Amygdala (tissue), 56 donors: Measurements from ENCODE around the gene SYT2.
"Not testable (repeated sequence)": the region's sequence is repeated elsewhere in the genome, so short reads cannot be mapped to it uniquely, and the experiment has no call there.

Experiments
- DNase-seq, 56 donors: peaks; one replicate each; lab custom pipeline; 2025; lab: John Stamatoyannopoulos, UW

Gene SYT2

DNA sequence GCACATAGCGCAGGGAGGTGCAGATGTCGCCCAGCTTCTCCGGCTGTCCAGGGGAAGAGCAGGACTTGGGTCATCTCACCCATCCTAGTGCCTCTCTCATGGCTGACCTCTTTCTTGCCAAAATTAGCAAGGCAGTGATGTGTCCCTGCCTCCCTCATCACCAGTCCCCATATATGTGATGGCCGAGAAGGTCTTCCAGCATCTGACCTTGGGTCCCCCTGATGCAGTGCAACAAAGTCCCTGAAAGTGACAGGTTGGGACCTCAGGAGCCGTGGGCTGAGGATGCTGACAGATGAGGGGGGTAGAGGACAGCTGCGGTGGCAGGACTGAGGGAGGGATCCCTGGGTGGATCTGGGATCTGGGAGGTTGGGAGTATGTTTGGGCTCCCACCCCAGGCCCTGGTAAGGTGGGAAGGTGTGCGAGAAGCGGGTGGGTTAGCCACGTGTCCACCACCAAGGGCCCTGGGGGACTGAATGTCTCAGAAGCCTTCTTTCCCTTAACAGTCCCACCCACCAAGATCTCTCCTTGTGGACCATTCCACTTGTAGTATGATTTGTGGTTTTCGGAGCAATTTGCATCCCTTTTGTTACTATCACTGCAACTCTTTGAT, 109.7 kb downstream of the SYT2 start:
- DNase-seq: no peak

DNA sequence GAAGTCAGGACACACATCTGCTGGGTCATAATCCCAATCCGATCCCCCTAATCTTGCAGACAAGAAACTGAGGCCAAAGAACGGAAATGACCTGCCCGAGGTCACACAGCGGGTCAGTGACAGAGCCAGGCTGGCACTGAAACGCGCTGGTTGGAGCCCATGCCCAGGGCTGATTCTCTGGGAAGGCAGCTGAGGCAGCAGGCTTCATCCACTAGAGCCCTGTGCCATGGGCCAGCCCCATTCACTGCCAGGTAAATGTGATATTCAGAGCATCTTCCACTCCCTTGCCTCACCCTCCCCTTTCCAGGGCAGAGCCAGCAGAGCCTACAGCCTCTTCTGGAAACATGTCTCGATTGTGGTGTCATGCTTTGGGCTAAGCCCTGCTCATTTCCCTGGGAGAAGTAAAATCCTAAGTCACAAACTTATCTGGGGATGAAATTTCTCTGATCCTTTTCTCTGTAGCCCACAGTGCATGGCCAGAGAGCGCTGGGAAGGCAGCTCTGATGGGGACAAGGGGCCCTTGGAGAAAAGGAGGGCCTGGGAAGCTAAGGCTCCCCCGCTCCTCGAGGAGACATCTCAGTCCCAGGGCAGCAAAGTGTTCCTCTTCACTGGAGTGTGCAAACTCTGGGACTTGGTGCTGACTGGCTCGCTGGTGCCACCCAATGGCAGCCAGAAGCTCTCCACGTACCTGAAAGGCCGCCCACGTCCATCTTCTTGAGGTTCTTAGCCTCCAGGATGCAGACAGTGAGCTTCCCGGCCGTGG, 110.4 kb downstream of the SYT2 start:
- DNase-seq: peak in 20 of 56 donors; percentile 10 to 46 (median 22)

DNA sequence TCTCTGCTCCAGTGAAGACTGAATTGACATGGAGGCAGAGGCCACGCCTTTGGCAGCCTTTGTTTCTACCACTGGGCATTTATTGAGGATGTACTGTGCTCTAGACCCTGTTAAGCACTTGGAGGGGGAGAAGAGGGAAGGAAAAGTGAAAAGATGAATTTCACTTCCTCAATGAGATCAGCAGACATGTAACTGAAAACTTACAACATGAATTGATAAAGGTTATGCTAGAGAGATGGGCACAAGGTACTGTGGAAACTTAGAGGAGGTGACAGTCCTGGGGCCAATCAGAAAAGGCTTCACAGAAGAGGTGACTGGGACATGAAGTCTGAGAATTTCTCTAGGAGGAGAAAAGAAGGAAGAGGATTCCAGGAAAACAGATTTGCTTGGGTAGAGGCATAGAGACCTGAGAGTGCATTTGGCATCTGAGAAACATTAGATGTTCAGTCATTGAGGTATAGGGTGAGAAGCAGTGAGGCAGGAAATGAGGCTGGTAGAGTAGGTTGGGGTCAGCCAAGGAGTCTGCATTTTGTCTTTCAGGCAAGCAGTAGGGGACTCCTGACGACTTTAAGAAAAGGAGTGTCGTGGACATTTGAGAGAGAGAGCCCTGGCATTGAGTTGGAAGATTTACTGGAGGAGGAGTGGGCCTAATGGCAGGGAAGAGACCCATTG, 113.0 kb downstream of the SYT2 start:
- no peak for DNase-seq

DNA sequence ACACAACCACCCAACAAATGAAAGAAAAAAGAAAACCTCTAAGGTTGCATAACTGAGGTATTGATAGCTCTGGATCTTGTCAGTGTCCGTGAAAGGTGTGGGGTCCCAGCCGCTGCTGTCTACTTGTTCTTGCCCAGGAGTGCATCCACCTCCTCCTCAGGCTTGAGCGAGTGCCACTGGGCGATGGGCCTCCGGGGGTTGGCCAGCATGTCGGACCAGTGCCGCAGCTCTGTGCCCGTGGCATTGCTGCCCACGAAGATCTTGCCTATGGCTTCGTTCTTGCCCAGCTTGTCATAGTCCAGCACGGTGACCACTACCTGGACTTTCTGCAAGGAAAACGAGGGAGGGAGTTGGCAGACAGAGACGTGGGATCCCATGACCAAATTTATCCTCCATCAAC, 113.6 kb downstream of the SYT2 start:
- DNase-seq: no peak

DNA sequence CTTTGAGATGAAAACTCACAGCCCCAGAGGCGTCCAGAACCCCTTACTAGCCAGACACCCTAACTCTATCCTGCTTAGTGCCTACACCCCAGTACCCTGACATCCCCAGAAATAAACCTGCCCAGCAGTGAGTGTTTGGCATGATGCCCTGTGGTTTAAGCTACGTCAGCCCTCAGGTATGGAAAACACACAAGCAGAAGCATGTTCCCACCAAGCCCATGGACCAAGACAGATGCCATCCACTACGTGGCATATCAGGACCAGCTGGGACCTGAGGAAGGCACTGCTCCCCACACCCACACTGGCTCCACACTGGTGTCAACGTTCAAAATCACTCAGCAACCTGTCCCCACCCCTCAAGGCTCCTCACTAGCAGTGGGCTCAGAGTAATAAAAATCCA, 116.4 kb downstream of the SYT2 start:
- no peak for DNase-seq

DNA sequence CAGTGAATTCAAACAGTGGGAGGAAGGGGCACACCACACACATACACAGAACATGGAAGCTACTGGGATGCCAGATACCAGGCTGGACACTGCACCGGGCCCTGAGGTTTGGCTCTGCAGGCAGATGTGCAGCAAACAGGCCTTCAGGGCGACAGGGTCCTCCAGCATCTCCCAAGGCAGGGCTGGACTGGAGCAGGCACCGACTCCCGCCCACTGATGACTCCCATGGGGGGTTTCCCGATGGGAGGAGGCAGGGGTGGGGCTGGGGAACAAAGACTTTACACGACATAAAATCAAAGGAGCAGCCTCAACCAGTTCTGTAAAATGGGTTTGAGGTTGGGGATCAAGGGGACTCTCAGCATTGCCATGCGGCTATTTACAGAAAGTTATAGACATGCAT, 118.1 kb downstream of the SYT2 start:
- no peak for DNase-seq

DNA sequence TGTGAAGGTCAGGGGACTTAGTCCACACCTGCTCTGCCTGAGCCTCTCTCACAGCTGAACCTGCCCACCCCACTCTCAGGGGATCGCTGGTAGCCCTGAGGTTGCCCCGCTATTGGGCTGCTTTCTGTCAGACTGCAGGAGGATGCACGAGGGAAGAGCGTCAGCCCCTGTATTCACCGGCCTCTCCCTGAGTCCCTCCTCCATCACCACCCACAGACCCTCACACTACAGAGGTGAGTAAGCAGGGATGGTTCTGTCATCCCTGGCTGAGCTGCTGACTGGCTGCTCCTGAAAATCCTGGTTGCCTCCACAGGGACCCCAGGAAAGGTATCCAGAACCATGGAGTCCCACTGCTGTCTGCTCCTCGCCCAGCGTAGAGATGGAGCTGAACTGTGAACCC, 118.7 kb downstream of the SYT2 start:
- DNase-seq: no peak

DNA sequence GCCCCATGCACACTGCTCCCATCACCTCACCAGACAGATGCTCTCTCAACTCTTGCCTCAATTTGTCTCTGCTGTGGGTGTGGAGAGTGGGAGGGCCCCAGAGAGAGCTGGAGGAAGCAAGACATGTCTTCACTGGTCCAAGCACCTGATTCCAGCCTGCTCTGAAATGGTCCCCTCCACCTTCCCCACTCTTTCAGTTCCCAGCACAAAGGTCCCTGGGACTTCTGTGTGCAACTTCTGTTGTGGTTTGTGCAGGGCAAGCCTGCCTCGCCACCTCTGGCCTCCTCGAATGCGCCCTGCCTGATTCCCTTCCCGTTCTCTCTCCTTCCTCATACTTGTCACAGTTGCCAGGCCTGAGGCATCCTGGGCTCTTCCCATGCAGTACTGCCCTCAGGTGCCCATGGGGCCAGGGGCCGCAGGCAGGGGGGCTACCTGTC, 119.3 kb downstream of the SYT2 start:
- no peak for DNase-seq

DNA sequence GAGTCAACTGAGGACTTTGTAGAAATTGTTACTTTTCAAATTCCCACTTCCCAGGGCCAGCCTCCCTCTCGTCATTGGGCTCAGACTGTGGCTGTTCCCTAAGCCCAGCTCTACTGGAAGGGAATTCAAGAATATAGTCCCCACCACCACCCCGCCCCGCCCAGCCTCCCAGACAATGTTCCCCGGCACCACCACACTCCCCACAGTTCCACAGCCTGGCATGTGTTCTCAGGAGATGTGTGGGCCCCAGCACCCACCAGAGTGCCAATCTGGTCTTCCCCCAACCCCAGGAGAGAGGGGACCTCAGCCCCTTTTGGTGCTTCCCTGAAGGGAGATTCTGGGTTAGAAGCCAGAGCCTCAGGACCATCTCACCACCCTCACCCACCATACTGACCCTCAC, 120.1 kb downstream of the SYT2 start:
- no peak for DNase-seq

DNA sequence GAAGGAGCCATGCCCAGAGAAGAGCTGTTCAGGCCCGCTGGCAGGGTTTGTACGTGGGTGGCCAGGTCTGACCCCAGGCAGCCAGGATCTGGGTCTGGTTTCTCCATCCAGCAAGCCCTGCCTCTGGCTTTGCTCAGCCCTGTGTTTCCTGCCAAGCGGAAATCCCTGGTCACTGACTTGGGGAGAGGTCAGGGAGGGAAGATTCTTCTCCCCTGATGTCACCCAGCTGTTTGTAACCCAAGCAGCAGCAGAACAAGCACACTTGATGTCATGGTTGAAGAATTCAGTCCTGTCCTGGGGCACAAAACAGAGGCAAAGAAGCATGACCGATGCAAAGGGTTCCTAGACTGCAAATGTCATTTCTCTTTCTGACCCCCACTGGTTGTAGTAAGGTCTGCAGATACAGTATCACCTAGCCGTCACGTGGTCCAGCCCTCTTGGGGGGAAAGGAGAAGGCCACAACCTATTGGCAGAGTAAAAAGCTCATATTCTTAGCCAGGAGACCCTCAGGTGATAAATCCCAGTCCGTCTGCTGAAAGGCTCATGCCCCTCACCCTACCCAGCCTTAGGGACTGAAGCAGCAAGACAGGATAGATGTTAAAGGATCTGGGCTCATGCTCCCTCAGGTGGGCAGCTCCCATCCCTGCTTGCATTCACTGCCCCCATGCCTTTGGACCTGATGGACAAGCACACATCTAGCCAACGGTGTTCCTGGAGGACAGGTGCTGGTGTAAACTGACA, 120.9 kb downstream of the SYT2 start:
- no peak for DNase-seq

DNA sequence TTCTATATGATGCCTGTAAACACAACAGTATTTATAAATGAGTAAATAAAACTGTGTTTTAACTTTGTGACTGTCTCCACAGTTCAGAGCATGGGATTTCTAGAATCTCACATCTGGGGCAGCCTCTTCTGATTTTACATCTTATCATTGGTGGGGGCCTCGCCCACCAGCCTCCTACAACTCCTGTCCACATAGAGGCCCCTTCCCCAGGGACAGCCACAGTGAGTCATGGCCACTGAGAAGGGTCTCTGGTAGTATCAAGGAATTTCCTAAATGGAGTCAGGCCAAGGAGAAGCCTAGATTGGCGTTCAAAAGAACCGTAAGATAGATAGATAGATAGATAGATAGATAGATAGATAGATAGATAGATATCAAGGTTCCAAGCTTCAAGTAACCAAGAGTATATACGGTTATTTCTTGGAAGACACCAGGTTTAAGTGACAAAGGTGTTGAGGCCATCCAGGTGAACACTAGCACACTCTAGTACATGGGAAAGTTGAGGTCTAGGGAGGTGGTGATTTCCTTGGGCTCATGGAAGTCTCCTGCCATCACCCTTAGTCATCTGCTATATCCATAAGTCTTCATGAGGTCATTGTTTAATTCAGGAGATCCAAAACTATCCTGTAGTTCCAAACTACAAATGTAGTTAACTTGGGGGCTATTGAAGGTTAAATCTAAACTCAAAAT, 121.6 kb downstream of the SYT2 start:
- no peak for DNase-seq

DNA sequence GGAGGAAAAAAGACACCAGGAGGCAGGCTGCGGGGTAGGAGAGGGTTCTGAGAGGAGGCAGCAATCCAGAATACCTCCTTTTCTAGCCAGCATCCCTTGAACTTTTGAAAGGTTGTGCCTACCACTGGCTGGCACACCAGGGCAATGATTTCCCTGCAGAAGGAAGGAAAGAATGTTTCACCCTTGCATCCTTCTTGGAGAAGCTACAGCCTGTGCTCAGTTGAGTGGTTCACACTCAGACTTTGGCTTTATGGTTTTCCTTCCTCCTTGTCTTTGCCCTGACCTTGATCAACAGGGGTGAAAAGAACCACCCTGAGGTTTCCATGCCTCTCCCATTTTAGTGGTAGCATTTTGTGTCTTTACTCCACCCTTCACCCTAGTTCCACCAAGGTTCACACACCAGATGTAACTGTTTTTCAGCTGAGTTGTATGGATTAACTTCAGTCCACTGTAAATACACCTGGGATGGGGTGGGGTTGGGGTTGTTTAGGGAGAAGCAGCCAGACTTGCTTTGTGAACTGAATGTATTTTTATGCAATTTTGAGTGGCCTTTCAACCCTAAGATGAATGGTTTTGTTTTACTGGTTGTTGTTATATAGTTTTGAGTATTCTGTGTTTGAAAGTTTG, 122.3 kb downstream of the SYT2 start:
- no peak for DNase-seq

DNA sequence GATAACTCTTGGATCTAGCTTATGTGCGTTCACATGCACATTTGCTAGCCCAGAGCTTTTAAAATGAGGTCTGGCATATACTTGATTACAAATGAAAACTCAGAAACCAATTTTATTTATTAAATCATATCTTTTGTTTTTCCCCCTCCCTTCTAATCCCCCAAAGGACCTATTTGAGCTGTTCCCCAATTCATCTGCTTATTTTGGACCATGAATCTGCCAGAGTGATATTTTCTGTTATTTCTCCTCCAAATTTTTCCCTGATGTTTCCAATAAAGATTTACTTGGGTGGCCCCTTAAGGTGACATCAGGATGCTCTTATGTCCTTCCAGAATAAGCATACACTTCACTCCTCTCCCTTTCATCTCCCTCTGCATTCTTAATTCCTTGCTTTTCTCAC, 123.4 kb downstream of the SYT2 start:
- no peak for DNase-seq

DNA sequence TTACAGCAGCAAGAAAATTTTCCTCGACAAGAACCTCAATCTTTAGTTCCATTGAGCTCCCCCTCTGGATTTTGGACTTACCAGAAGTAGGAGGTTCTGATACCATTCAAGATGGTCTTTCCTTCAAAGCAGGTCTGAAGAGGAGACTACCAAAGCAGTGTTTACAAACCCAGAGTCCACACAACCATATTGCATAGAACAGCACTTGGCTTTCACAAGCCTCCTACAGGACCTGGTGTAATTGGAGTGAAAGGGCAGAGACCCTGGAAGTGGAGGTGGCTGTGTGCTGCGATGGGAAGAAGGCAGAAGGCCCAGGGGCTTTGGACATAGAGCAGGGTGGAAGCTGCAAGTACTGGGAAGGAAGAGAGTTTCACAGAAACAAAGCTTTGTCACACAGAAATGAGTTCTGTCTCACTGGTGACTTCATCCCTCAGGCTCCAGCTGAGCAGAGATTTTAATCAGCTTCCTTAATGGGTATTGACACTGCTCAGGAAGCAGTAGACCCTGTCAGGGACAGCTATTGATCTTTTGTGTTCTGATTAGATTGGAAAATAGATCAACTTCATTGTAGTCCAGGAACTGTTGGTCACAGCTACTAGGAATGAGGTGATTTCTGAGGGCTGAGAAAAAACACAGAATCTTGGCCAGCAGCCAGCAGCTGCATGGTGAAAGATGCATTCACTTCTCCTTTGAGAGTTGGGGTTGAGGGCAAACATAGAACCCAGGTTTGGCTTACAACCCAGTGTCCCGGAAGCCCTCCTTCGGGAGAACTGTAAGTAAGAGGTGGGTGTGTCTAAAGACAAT, 124.0 kb downstream of the SYT2 start:
- DNase-seq: peak in 12 of 56 donors; percentile 5 to 51 (median 22)

DNA sequence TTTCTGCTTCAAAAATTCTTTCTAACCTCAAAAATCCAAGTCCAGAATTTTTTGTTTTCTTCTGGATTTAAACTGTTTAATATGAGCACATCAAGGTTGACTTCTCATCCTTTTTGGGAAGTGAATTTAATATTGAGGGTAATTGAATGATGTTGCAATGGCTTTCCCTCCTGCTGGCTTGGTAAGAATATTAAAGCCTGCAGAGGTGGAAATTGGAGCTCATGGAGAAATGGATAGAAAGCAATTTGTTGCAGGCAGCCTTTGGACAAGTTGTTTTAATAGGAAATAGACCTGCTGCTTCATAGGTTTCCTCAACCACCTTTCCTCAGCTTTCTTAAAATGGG, 124.7 kb downstream of the SYT2 start:
- no peak for DNase-seq

DNA sequence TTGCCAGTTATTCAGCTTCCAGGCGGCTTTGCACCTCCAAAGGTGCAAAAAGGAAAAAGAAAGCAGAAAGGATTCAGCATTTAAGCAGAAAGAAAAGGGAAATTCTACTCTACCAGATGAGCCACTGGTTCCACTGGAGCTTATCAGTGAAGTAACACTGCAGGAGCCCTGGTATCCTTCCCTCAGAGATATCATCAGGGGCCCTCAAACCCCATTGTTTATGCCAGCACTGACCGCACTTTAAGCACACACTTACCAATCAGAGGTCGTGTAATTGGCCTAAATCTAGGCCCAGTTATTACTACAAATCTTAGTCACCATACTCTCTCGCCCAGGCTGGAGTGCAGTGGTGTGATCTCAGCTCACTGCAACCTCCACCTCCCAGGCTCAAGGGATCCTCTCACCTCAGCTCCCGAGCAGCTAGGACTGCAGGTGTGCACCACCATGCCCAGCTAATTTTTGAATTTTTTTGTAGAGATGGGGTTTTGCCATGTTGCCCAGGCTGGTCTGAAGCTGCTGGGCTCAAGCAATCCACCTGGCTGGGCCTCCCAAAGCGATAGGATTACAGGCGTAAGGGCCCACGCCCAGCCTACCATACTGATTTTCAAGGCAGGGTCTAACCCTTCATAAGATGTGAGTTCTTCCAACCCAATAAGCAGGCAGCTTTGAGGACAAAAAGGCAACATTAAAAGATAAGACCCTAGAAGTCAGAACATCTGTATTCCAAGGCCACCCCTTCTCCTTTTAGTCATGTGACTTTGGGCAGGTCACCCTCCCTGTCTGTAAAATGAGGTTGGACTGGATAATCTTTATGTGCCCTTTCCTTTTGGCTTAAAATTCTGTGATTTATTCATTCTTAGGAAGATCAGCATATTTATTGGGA, 125.3 kb downstream of the SYT2 start:
- no peak for DNase-seq

DNA sequence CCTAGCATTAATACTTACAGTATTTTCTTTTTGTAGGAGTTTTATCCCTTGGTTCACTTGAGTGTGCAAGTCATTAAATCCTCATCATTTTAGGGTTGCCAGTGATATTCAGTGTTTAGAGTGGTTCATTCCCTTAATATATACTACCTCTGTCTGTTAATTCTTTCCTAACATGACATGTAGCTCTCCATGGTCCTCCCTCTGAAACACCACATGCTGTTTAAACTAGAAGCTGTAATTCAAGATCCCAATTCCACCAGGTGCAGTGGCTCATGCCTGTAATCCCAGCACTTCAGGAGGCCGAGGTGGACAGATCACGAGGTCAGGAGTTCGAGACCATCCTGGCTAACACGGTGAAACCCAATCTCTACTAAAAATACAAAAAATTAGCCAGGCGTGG, 127.9 kb downstream of the SYT2 start:
- not testable (repeated sequence) for DNase-seq

DNA sequence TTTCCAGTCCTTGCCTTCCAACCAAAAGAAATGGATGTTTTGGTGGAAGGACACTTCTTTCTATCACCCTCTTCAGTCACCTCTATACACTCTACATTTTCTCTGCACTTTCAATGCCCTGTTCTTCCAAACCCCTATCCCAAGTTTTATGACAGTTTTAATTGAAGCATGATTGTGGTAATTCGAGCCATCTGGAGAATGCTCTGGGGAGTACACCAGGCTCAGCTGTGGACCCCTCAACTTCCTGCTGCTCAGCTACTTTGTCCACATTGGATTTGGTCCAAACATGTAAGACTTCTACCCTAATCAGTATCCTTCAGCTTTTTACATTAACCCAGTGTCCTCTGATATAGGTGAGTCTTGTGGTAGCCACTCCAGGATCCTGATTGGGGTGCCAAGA, 129.6 kb downstream of the SYT2 start:
- DNase-seq: no peak
